ENCODE data around the gene TAF1L.
A peak's percentile ranks its signal among the peaks of the same experiment; 100 is the strongest.
"Not testable (repeated sequence)": the region's sequence is repeated elsewhere in the genome, so short reads cannot be mapped to it uniquely, and the experiment has no call there.

The TAF1L gene

DNA sequence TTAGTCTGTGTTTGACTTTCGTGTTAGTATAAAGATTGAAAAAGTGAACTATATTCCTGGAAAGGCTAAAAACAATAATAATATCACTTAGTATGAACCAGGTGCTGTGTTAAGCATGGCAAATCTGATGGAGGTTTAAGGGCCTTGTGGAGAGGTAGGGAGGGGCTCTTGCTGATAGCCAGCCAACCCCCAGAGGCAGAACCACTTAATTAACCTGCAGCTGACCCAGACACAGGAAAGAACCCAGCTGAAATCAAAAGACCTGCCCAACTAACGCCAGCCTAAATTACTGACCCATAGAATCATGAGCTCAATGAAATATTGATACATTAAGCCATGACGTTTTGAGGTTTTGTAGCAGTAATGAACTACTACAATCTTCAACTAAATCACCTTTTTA lies 28.3 kb upstream of the TAF1L start:
- CTCF ChIA-PET = no interaction called here
- TF ChIP-seq, protein P1, sequence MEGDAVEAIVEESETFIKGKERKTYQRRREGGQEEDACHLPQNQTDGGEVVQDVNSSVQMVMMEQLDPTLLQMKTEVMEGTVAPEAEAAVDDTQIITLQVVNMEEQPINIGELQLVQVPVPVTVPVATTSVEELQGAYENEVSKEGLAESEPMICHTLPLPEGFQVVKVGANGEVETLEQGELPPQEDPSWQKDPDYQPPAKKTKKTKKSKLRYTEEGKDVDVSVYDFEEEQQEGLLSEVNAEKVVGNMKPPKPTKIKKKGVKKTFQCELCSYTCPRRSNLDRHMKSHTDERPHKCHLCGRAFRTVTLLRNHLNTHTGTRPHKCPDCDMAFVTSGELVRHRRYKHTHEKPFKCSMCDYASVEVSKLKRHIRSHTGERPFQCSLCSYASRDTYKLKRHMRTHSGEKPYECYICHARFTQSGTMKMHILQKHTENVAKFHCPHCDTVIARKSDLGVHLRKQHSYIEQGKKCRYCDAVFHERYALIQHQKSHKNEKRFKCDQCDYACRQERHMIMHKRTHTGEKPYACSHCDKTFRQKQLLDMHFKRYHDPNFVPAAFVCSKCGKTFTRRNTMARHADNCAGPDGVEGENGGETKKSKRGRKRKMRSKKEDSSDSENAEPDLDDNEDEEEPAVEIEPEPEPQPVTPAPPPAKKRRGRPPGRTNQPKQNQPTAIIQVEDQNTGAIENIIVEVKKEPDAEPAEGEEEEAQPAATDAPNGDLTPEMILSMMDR (IDR thresholded peaks at IDR 0.05; ENCODE audit: insufficient read depth, low read length, missing control alignments) = no peak
- POLR2A ChIA-PET = no interaction called here
- H3K4me3 ChIP-seq (ENCODE audit: low read depth, low read length) = no peak overlapping the region
- no peak for DNase-seq (ENCODE audit: low read depth, low spot score)

DNA sequence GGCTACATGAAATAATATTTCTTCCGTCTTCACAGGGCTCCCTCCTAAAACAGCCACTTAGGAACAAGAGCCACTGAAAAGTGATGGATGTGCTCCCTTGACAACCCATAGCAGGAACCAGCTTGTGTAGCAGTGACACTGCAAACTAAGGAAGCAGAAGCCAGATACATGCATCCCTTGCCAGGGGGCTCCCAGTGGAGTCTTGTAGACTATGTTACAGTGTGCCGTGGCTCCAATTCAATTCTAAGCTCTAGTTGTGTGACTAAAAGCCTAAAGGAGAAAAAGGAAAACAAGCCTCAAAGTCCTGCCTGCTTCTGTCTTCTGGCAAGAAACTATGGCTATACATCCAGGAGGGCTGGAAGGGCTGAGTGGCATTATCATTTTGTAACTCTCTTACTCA lies 12.2 kb upstream of the TAF1L start:
- CTCF ChIA-PET = interaction anchor here (1.2 kb wide), 1 partner anchor 66 kb away, joined by 4 read pairs; no protein-coding TSS in a partner anchor
- POLR2A ChIA-PET = no interaction called here
- no peak for DNase-seq (ENCODE audit: low read depth, low spot score)

DNA sequence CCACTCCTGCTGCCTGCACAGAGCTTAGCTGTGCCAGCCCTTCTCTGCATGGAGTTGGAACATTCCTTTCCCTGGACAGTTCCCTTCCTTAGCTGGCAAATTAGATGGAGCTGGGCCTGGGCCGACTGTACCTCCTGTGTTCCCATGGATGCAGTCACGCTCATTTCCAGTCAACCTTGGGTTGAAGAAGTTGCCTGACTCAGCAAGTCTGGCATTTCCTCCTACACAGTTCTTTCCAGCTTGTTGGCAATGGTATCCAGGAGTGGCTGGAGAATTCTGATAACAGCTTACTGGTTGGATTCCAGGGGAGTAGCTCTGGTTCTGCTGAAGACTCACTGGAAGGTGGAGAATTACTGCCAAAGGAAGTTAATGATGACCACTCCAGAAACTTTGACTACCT lies 9.2 kb upstream of the TAF1L start:
- POLR2A ChIA-PET = interaction anchor here (0.6 to 1.0 kb wide), 2 partner anchors 20 to 1135 kb away, joined by 4 to 6 read pairs; no protein-coding TSS in a partner anchor
- H3K4me3 ChIP-seq (ENCODE audit: low read depth, low read length) = no peak overlapping the region
- TF ChIP-seq, protein P1 (IDR thresholded peaks at IDR 0.05; ENCODE audit: insufficient read depth, low read length, missing control alignments) = no peak
- peak; percentile 93 for DNase-seq (ENCODE audit: low read depth, low spot score)
- CTCF ChIA-PET = interaction anchor here (0.8 to 1.5 kb wide), 4 partner anchors 14 to 324 kb away, joined by 3 to 4 read pairs (median 4); no protein-coding TSS in a partner anchor

More for the DNA sequence above, 12.2 kb upstream of the TAF1L start:
- H3K4me3 ChIP-seq (ENCODE audit: low read depth, low read length) = no peak overlapping the region
- TF ChIP-seq, protein P1 (IDR thresholded peaks at IDR 0.05; ENCODE audit: insufficient read depth, low read length, missing control alignments) = no peak

DNA sequence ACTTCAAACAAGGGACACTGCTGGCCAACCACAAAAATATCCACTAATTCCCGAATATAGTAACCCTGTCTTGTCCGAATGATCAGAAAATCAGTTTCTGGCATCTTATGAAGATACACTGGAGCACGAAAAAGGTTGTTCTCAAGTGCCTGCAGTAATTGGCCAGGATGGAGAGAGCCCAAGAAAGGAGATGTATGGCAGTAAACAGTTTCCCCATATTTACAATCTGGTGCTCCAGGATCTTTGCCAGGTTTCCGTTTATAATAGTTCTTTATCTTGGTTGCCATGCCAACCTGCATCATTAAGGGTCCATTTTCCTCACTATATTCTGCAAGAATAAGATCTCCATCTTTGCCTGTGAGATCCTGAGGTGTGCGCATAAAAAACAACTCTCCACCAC lies 2.3 kb downstream of the TAF1L start:
- CTCF ChIA-PET; DNase-seq (ENCODE audit: low read depth, low spot score); H3K4me3 ChIP-seq (ENCODE audit: low read depth, low read length); POLR2A ChIA-PET: not testable (repeated sequence)

DNA sequence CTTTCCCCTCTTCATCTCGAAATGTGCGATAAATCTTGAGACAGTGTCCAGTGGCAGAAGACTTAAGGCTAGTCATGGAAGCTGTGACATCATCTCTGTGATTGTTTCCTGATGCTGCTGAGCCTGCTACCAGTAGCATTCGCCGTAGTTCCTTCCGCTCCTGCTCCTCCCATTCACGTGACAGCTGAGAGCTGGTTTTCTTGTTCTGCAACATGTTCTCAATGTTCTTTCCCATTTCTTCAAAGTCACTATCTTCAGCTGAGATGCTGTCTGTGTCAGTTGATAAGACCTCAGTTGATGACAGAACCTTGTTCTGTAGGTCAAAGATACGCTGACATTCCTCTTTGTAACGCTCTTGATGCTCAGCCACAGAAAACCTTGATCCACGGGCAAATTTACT lies 3.5 kb downstream of the TAF1L start:
- ChIA-PET CTCF (no interaction called here), POLR2A (no interaction called here)
- no peak overlapping the region for H3K4me3 ChIP-seq (ENCODE audit: low read depth, low read length)
- TF ChIP-seq, protein P1 (IDR thresholded peaks at IDR 0.05; ENCODE audit: insufficient read depth, low read length, missing control alignments) = no peak
- no peak for DNase-seq (ENCODE audit: low read depth, low spot score)

DNA sequence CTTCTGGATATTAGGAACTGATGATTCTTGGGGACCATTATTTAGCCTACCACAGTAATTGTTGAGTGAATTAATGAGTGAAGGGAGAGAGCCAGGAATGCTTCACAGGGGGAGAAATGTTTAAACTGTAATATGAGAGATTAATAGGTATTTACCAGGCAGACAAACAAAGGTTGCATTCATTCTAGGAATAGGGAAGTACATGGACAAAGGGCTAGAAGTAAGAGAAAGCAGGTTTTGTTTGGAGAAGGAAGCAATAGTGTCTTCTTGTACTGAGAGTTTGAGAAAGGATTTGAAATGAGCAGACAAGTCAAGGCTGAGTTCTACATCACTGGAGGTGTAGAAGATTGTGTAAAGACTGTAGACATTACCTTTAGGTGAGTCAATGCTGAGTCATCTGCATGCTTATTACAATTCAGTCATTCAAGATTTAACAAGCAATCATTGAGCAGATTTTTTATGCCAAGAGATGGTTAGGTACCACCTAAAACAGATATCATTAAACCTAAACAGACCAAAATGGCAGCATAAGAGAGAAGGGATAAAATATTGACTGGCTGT lies 8.0 kb downstream of the TAF1L start:
- ChIA-PET POLR2A (no interaction called here), CTCF (interaction anchor here (1.3 kb wide), 1 partner anchor 47 kb away, joined by 5 read pairs; no protein-coding TSS in a partner anchor)
- no peak for DNase-seq (ENCODE audit: low read depth, low spot score)
- TF ChIP-seq, protein P1 (IDR thresholded peaks at IDR 0.05; ENCODE audit: insufficient read depth, low read length, missing control alignments) = no peak
- no peak overlapping the region for H3K4me3 ChIP-seq (ENCODE audit: low read depth, low read length)

DNA sequence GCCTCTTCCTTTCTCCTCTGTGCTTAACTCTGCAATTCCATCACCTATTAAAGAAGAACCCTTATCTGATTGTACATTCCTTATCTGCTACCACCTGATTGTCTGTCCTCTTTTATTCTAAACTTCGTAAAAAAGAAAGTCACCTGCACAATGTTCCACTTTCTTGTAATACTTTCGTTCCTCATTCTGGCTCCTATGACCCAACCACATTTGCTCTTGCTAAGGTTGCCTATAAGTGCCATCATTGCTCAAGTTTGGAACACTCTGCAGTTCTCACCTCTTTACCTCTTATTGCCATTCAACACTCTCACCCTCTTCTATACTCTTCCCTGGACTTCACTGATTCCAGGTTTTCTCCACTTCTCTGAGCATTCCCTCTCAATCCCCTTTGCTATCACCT lies 10.1 kb downstream of the TAF1L start:
- POLR2A ChIA-PET = no interaction called here
- TF ChIP-seq, protein P1 (IDR thresholded peaks at IDR 0.05; ENCODE audit: insufficient read depth, low read length, missing control alignments) = no peak

More for the DNA sequence above, 10.1 kb downstream of the TAF1L start:
- DNase-seq (ENCODE audit: low read depth, low spot score) = no peak
- CTCF ChIA-PET = no interaction called here
- no peak overlapping the region for H3K4me3 ChIP-seq (ENCODE audit: low read depth, low read length)

All from AG04449 (cell line).